Left renal cortex interstitium (tissue), 4 donors: Measurements from ENCODE around the gene CCDC57. TPM values are rescaled to one million over a fixed set of nuclear protein-coding genes. Genes with fewer than 3 reads are reported as not detected.

Experiments used
- DNase-seq, 4 donors: peaks; one replicate each; pipeline ENCODE4 v3.0.0-alpha.2; 2013; ENCODE audit warnings: low read depth in 4 of 4, low spot score in 2 of 4, missing footprints in 1 of 4
- polyA plus RNA-seq, 4 donors: library from polyadenylated mRNA; unstranded; fragments of 120-200 nt; gene quantifications; one replicate each; pipeline ENCODE4 v1.2.1, GENCODE V29; 2013; ENCODE audit not compliant: insufficient read length in 4 of 4

CCDC57 gene
- polyA plus RNA-seq, 4 donors: 29.8 to 93.3 (median 62.1) TPM

- DNase-seq: no peak
Measured at GRCh38 chr17:82237083-82237745, 24.6 kb upstream of the CCDC57 start.

GRCh38 chr17:82236142-82236971 lies 23.7 kb upstream of the CCDC57 start:
- no peak for DNase-seq

GRCh38 chr17:82235775-82236141 lies 23.1 kb upstream of the CCDC57 start:
- no peak for DNase-seq

- no peak for DNase-seq
Measured at GRCh38 chr17:82235056-82235774, 22.6 kb upstream of the CCDC57 start.

GRCh38 chr17:82234211-82235055 lies 21.8 kb upstream of the CCDC57 start:
- DNase-seq: no peak

GRCh38 chr17:82232876-82233785 lies 20.5 kb upstream of the CCDC57 start:
- no peak for DNase-seq

GRCh38 chr17:82232322-82232820 lies 19.7 kb upstream of the CCDC57 start:
- no peak for DNase-seq

- no peak for DNase-seq
Measured at GRCh38 chr17:82231562-82232321, 19.1 kb upstream of the CCDC57 start.

- no peak for DNase-seq
Measured at GRCh38 chr17:82231312-82231561, 18.6 kb upstream of the CCDC57 start.

- no peak for DNase-seq
Measured at GRCh38 chr17:82230609-82231311, 18.1 kb upstream of the CCDC57 start.

- no peak for DNase-seq
Measured at GRCh38 chr17:82229698-82230608, 17.3 kb upstream of the CCDC57 start.

- no peak for DNase-seq
Measured at GRCh38 chr17:82228842-82229697, 16.4 kb upstream of the CCDC57 start, which contains the start of gene SLC16A3. Gene SLC16A3, plus strand, starts transcription at chr17:82229042. Its CDS starts 6,967 bp downstream, at chr17:82236009.

- DNase-seq: no peak
Measured at GRCh38 chr17:82228278-82228841, 15.7 kb upstream of the CCDC57 start.

- DNase-seq: no peak
Measured at GRCh38 chr17:82227629-82228277, 15.1 kb upstream of the CCDC57 start.
